HG03060 (cell line): ENCODE results near the gene PIGN.

Experiments
- ATAC-seq: cut with Tn5 transposase; IDR thresholded peaks from one replicate; pipeline ENCODE4 v1.9.1; 2021; ENCODE audit warnings: low read depth, moderate number of reproducible peaks; ENCODE audit not compliant: unreplicated experiment

PIGN gene

GRCh38 chr18:62186774-62187542, at the start of gene PIGN, which contains the start of gene RELCH:
PIGN (minus strand) TSS chr18:62187056; CDS start chr18:62161353, 25,703 bp downstream.
RELCH (plus strand) TSS chr18:62187255; CDS start chr18:62187506, 251 bp downstream.
- ATAC-seq, result peak; percentile 81

GRCh38 chr18:62236252-62236651, 49.4 kb upstream of the PIGN start:
- no peak for ATAC-seq

GRCh38 chr18:62226047-62226446, 39.2 kb upstream of the PIGN start:
- no peak for ATAC-seq

- ATAC-seq, result no peak
Measured at GRCh38 chr18:62224229-62224628, 37.4 kb upstream of the PIGN start.

GRCh38 chr18:62214790-62215189, 27.9 kb upstream of the PIGN start:
- no peak for ATAC-seq

- ATAC-seq, result no peak
Measured at GRCh38 chr18:62211325-62211828, 24.5 kb upstream of the PIGN start.

GRCh38 chr18:62210138-62210537, 23.3 kb upstream of the PIGN start:
- no peak for ATAC-seq

- ATAC-seq, result no peak
Measured at GRCh38 chr18:62209046-62209445, 22.2 kb upstream of the PIGN start.

- ATAC-seq, result no peak
Measured at GRCh38 chr18:62206593-62206992, 19.7 kb upstream of the PIGN start.

GRCh38 chr18:62205824-62206223, 19.0 kb upstream of the PIGN start:
- ATAC-seq, result no peak

- ATAC-seq, result no peak
Measured at GRCh38 chr18:62201870-62202269, 15.0 kb upstream of the PIGN start.

- no peak for ATAC-seq
Measured at GRCh38 chr18:62200121-62200914, 13.5 kb upstream of the PIGN start.

- no peak for ATAC-seq
Measured at GRCh38 chr18:62199629-62200028, 12.8 kb upstream of the PIGN start.

GRCh38 chr18:62198259-62198658, 11.4 kb upstream of the PIGN start:
- no peak for ATAC-seq

GRCh38 chr18:62196980-62197379, 10.1 kb upstream of the PIGN start:
- no peak for ATAC-seq

- no peak for ATAC-seq
Measured at GRCh38 chr18:62196079-62196478, 9.2 kb upstream of the PIGN start.

GRCh38 chr18:62189208-62189607, 2.4 kb upstream of the PIGN start:
- no peak for ATAC-seq

GRCh38 chr18:62187543-62188510, 971 bp upstream of the PIGN start:
- no peak for ATAC-seq

- ATAC-seq, result peak; percentile 5
Measured at GRCh38 chr18:62186499-62186773, 420 bp downstream of the PIGN start.

- ATAC-seq, result no peak
Measured at GRCh38 chr18:62183578-62184195, 3.2 kb downstream of the PIGN start.
